SHP77 treated with DMSO at 0.1 percent for 48 hours (cell line): ENCODE data around the gene ADGB.
"Not testable (repeated sequence)": the region's sequence is repeated elsewhere in the genome, so short reads cannot be mapped to it uniquely, and the experiment has no call there.

Experiments used
- DNase-seq: peaks from one replicate; lab custom pipeline; 2025; lab: John Stamatoyannopoulos, UW

Gene ADGB

GRCh38 chr6:146815511-146816462 lies 217.0 kb downstream of the ADGB start:
- DNase-seq, result not testable (repeated sequence)

DNA sequence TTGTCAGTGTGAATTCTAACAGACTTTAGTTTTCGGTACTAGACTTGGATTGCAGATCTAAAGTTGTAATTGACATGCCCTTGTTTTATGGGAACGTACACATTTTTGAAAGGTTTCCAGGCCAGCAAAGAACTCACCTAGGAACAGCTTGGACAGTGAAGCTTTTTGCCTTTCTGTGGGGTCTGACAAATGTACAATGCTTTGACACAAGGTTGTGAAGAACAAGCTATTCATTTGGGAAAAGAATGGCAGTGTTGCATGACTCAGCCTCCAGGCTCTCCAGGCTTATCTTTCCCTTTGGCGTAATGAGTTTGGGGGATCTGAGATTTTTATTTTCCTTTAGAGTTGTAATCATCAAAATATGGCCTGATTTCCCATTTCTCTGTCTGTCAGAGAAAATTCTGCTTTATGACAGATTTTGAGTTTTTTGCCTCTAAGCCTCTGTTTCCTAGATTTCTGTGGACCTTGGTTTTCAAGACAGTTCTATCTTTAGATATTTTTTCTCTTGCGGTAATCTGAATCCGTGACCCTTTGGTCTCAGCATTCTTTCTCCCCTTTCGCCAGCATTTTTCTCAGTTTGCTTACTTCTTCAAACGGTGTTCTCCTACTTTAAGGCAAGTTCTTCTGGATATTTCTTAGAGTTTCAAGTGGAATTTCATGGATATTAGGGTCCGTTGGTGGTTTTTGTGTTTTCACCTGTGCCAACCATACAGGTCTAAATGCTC lies 221.0 kb downstream of the ADGB start:
- DNase-seq, result no peak

DNA sequence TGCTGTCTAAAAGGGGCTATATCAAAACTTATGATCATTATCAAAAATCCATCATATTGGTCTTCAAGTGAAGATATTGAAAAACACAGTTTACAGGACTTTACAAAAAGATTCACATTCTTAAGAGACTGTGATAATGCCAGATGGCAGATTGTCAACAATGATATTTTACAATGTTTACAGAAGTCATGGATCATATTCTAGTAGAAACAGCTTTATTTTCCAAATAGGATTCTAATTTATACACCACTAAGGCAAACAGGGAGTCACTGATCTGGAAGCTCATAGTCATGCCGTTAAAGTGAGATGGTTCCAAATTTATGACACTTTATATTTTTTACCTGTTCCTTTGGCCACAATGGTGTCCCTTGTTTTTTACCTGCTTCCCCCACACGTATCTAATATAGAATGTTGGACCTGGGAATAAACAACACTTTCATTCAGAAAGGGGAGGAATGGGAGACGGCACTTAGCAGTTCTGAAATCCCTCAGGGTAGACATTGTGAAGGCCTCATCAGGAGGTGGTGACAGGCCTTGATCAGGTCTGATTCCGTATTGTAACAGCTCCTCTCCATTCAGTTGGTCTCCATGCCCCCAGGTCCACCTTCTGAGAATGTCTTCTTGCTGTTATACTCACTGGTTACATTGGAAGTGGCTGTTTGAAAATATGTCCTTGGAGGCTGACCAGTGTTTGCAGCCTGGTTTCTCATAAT lies 228.6 kb downstream of the ADGB start:
- no peak for DNase-seq

- DNase-seq, result no peak
Measured at GRCh38 chr6:146829792-146830565, 231.2 kb downstream of the ADGB start.

- DNase-seq, result no peak
Measured at GRCh38 chr6:146833157-146833556, 234.4 kb downstream of the ADGB start.

DNA sequence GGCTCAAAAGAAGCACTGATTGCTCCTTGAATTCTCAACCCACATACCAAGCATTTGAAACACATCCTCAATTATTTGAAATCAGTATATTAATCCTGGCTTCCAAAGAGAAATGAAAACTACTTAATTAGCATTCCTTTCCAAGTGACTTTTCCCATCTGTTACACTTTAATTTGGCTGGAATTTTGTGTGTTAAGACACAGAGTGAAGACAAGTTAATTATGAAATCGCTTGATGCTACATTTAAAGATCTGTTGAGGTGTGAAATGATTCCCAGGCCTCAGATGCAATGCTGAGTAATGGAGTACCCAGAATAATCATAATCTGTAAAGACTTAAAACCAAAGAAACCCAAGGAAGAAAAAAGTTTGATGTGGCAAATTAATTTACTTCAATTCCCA lies 241.4 kb downstream of the ADGB start:
- DNase-seq, result no peak

DNA sequence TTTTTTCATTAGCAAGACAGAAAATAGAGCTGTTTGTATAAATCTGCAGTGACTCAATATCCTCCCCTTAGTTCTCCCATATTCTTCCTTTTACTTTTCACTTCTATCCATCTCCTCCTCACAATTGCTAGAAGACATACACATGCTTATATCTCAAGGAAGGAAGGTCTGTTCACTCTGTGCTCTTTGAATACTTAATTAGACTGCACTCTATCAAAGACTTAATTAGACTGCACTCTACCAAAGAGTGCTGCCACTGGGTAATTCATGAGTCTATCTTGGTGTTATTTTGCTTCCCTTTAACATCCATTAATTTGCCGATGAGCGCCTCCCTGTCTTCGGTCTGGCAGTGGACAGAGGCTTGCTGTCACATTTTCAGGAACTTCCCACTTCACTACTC lies 241.9 kb downstream of the ADGB start:
- no peak for DNase-seq

DNA sequence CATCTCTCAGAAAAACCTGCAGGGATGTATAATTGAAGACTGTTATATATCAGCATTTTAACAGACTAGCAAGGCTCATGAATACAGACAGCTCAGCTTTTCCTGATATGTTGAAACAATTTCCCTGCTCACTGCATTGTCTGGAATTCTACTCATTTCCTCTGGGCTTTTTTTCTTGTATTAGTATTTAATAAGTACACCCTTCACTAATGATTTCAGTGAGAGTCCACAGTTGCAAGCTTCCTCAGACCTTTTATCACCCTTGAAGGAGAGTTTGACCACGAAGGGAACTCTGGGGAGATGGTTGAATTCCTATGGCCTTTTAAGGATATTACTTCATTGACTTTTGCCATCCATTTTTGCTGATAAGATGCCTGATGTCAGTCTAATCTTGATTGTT lies 248.7 kb downstream of the ADGB start:
- DNase-seq, result no peak

- DNase-seq, result no peak
Measured at GRCh38 chr6:146850238-146850896, 251.6 kb downstream of the ADGB start.

- DNase-seq, result no peak
Measured at GRCh38 chr6:146850981-146851380, 252.2 kb downstream of the ADGB start.

GRCh38 chr6:146851837-146852236 lies 253.1 kb downstream of the ADGB start:
- no peak for DNase-seq

- DNase-seq, result not testable (repeated sequence)
Measured at GRCh38 chr6:146854521-146855255, 255.9 kb downstream of the ADGB start.

GRCh38 chr6:146855889-146856288 lies 257.1 kb downstream of the ADGB start:
- DNase-seq, result no peak

GRCh38 chr6:146856296-146856695 lies 257.5 kb downstream of the ADGB start:
- no peak for DNase-seq

DNA sequence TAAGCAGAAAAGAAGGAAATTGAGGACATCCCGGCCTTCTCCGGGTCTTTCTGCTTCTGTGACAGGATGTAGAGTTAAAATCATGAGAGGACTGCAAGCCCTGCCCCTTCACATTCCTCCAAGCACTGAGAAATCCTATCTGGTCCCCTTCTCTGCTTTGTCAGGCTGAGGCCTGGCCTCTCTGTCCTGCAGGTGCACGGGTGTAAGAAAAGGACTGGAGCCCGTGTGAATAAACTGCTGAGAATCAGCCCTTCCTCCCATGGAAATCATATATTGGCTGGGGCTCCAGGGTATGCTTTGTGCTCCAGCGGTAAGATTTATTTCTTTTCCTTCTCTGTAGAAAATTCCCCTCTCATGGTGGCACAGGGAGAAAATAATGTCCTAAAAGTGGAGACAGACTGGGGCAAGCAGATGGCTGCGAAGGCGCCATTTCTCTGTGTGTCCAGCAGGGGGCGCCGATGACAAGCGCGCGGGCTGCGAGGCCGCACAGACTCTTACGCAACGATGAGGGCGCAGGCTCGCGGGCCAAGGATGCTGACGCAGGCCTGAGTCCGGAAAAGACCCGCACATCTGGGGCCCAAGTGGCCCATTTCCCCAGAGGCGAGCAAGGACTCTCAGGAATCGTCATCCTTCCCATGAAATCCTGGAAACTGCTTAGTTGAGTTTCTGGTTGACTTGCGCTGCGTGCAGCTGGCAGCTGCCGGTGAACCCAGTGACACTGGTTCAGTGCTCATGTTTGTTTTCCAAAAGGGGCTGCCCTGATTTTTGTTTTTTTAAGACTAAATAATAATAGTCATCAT lies 258.6 kb downstream of the ADGB start:
- DNase-seq, result peak; percentile 88

GRCh38 chr6:146857980-146858347 lies 259.2 kb downstream of the ADGB start:
- DNase-seq, result peak; percentile 70

- DNase-seq, result no peak
Measured at GRCh38 chr6:146859206-146859605, 260.4 kb downstream of the ADGB start.

DNA sequence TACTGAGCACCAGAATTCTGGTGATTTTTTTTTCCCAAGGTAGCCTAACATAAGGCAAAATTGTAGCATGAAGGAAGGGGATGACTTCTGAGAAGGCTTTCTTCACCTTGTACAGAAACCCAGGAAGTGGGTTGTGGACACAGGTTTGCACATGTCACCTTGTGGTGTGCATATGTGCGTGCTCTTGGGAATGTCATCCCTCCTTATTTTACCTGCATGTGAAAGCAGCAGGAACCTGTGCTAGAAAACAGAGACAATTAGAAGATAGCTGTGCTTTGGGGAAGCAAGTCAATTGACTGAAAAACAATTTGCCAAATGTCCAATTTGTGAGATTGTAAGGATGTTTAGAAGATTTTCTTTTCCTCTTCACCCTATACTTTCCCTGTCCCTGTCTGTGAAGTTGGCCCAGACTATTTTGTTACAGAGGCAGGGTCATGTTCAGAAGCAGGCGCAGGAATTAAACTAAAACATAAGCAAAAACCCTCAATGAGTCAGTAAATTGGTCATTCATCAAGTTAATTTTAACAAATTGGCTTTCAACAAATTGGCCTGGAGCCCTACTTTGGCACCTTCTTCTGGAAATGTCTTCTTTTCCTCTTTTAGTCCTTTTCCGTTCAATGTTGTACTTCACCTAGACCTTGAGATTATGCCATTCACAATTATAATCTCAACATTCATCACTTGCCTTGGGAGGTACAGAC lies 261.2 kb downstream of the ADGB start:
- no peak for DNase-seq

GRCh38 chr6:146860583-146860982 lies 261.8 kb downstream of the ADGB start:
- DNase-seq, result peak; percentile 64
